Naive B cell (primary cell): ENCODE data around the gene BIN1. TPM values are rescaled to one million over a fixed set of nuclear protein-coding genes. Genes with fewer than 3 reads are reported as not detected.

Experiments
- ATAC-seq, 2 donors: fragments of 150-1000 bp; cut with Tn5 transposase; 2 replicates each; pipeline ENCODE4 v1.10.0; 2021; ENCODE audit warnings: low read depth in 2 of 2, mild to moderate bottlenecking in 2 of 2, moderate library complexity in 2 of 2
- DNase-seq: peaks from one replicate; pipeline ENCODE4 v3.0.0; 2022
- H3K27ac Mint-ChIP-seq, 6 donors: one replicate each; pipeline ENCODE4 v1.8.0; 2020 to 2022; ENCODE audit warnings: mild to moderate bottlenecking in 6 of 6, mixed read lengths in 6 of 6, moderate library complexity in 5 of 6, inconsistent platforms in 2 of 6
- H3K27me3 Mint-ChIP-seq, 3 donors: one replicate each; pipeline ENCODE4 v1.8.0; 2021 to 2022; ENCODE audit warnings: mixed read lengths in 3 of 3, mild to moderate bottlenecking in 1 of 3
- H3K36me3 Mint-ChIP-seq, 2 donors: one replicate each; pipeline ENCODE4 v1.8.0; 2020 to 2022; ENCODE audit warnings: mixed read lengths in 2 of 2, inconsistent platforms in 1 of 2, mild to moderate bottlenecking in 1 of 2
- H3K4me1 Mint-ChIP-seq, 3 donors: one replicate each; pipeline ENCODE4 v1.8.0; 2020 to 2022; ENCODE audit warnings: mixed read lengths in 3 of 3, inconsistent platforms in 1 of 3, mild to moderate bottlenecking in 1 of 3, moderate library complexity in 1 of 3
- H3K4me3 Mint-ChIP-seq, 8 donors: one replicate each; pipeline ENCODE4 v1.8.0; 2020 to 2022; ENCODE audit warnings: mild to moderate bottlenecking in 8 of 8, mixed read lengths in 8 of 8, moderate library complexity in 8 of 8, inconsistent platforms in 2 of 8
- H3K9me3 Mint-ChIP-seq, 7 donors: one replicate each; pipeline ENCODE4 v1.8.0; 2020 to 2022; ENCODE audit warnings: mixed read lengths in 7 of 7, mild to moderate bottlenecking in 5 of 7, inconsistent platforms in 2 of 7, moderate library complexity in 1 of 7
- polyA plus RNA-seq, 6 donors: library from polyadenylated mRNA; unstranded; fragments of 300-500 nt; fragmentation: Illumina TruSeq; gene quantifications; one replicate each; pipeline ENCODE4 v1.2.3, GENCODE V29; 2021; ENCODE audit warnings: low read depth in 6 of 6

The BIN1 gene
- polyA plus RNA-seq, result 100 to 1,000 TPM; 103 to 150 (median 124) TPM

GRCh38 chr2:127106991-127107621 lies at the start of gene BIN1:
TSS of gene BIN1 (minus strand) at chr2:127107154. CDS start at chr2:127106943, 211 bp downstream.
- Mint-ChIP-seq H3K4me3 (peak within 1 kb of the TSS; percentile 92 to 98 (median 95)), H3K27me3 (peaks cover 0 to 18% (median 12%) of the 10 kb centered on the region in 3 donors), H3K27ac (peak within 1 kb of the TSS in 4 of 6 donors; percentile 56 to 86 (median 70)), H3K36me3 (no peaks in the 10 kb centered on the region), H3K9me3 (no peaks in the 10 kb centered on the region), H3K4me1 (peaks cover 10 to 17% (median 10%) of the 10 kb centered on the region in 3 donors)
- peak; percentile 81 to 85 for ATAC-seq
- DNase-seq, result peak; percentile 66

- Mint-ChIP-seq H3K9me3 (peaks cover 0 to 12% (median 6%) of the 10 kb centered on the region in 7 donors), H3K27ac (no peak overlapping the region), H3K36me3 (no peaks in the 10 kb centered on the region), H3K4me1 (peaks cover 22 to 33% (median 29%) of the 10 kb centered on the region in 3 donors), H3K4me3 (no peak overlapping the region), H3K27me3 (no peaks in the 10 kb centered on the region)
- no peak for ATAC-seq
- DNase-seq, result no peak
Measured at GRCh38 chr2:127155947-127156346, 49.0 kb upstream of the BIN1 start.

GRCh38 chr2:127155028-127155581 lies 48.2 kb upstream of the BIN1 start:
- Mint-ChIP-seq H3K27ac (peak overlapping the region in 1 of 6 donors; percentile 43), H3K9me3 (peaks cover 0 to 17% (median 7%) of the 10 kb centered on the region in 7 donors), H3K27me3 (no peaks in the 10 kb centered on the region), H3K4me1 (peaks cover 19 to 29% (median 28%) of the 10 kb centered on the region in 3 donors), H3K36me3 (no peaks in the 10 kb centered on the region), H3K4me3 (no peak overlapping the region)
- ATAC-seq (no peak), DNase-seq (no peak)

- no peak for DNase-seq
- H3K36me3 Mint-ChIP-seq, result no peaks in the 10 kb centered on the region
- no peak for ATAC-seq
- H3K4me3 Mint-ChIP-seq, result no peak overlapping the region
- H3K9me3 Mint-ChIP-seq, result peaks cover 0 to 17% (median 7%) of the 10 kb centered on the region in 7 donors
- no peak overlapping the region for H3K27ac Mint-ChIP-seq
- H3K4me1 Mint-ChIP-seq, result peaks cover 19 to 25% (median 25%) of the 10 kb centered on the region in 3 donors
- no peaks in the 10 kb centered on the region for H3K27me3 Mint-ChIP-seq
Measured at GRCh38 chr2:127154396-127154795, 47.4 kb upstream of the BIN1 start.

- Mint-ChIP-seq H3K4me3 (no peak overlapping the region), H3K9me3 (peaks cover 0 to 17% (median 7%) of the 10 kb centered on the region in 7 donors), H3K27me3 (no peaks in the 10 kb centered on the region), H3K36me3 (no peaks in the 10 kb centered on the region), H3K4me1 (peaks cover 12 to 18% (median 18%) of the 10 kb centered on the region in 3 donors), H3K27ac (peak overlapping the region in 2 of 6 donors; percentile 80 to 88)
- ATAC-seq, result no peak
- no peak for DNase-seq
Measured at GRCh38 chr2:127153691-127154158, 46.8 kb upstream of the BIN1 start.

GRCh38 chr2:127150996-127151395 lies 44.0 kb upstream of the BIN1 start:
- Mint-ChIP-seq H3K4me3 (no peak overlapping the region), H3K27ac (no peak overlapping the region), H3K36me3 (no peaks in the 10 kb centered on the region), H3K9me3 (peaks cover 0 to 17% (median 7%) of the 10 kb centered on the region in 7 donors), H3K4me1 (no peaks in the 10 kb centered on the region), H3K27me3 (no peaks in the 10 kb centered on the region)
- DNase-seq (no peak), ATAC-seq (no peak)

GRCh38 chr2:127149384-127149783 lies 42.4 kb upstream of the BIN1 start:
- DNase-seq (no peak), ATAC-seq (no peak)
- Mint-ChIP-seq H3K4me1 (no peaks in the 10 kb centered on the region), H3K27ac (no peak overlapping the region), H3K4me3 (no peak overlapping the region), H3K9me3 (peaks cover 0 to 17% (median 7%) of the 10 kb centered on the region in 7 donors), H3K27me3 (no peaks in the 10 kb centered on the region), H3K36me3 (no peaks in the 10 kb centered on the region)

GRCh38 chr2:127146820-127147502 lies 40.0 kb upstream of the BIN1 start:
- no peak for ATAC-seq
- H3K4me1 Mint-ChIP-seq, result no peaks in the 10 kb centered on the region
- H3K27ac Mint-ChIP-seq, result no peak overlapping the region
- peaks cover 0 to 15% (median 7%) of the 10 kb centered on the region in 7 donors for H3K9me3 Mint-ChIP-seq
- DNase-seq, result no peak
- peak overlapping the region in 1 of 8 donors; percentile 3 for H3K4me3 Mint-ChIP-seq
- no peaks in the 10 kb centered on the region for H3K27me3 Mint-ChIP-seq
- no peaks in the 10 kb centered on the region for H3K36me3 Mint-ChIP-seq

GRCh38 chr2:127146071-127146725 lies 39.2 kb upstream of the BIN1 start:
- H3K9me3 Mint-ChIP-seq, result peaks cover 0 to 8% (median 4%) of the 10 kb centered on the region in 7 donors
- H3K4me1 Mint-ChIP-seq, result no peaks in the 10 kb centered on the region
- no peak overlapping the region for H3K4me3 Mint-ChIP-seq
- H3K27me3 Mint-ChIP-seq, result no peaks in the 10 kb centered on the region
- H3K36me3 Mint-ChIP-seq, result no peaks in the 10 kb centered on the region
- peak overlapping the region in 1 of 6 donors; percentile 33 for H3K27ac Mint-ChIP-seq
- no peak for DNase-seq
- ATAC-seq, result no peak

GRCh38 chr2:127145280-127145895 lies 38.4 kb upstream of the BIN1 start:
- H3K9me3 Mint-ChIP-seq, result peaks cover 0 to 2% (median 0%) of the 10 kb centered on the region in 7 donors
- H3K27ac Mint-ChIP-seq, result no peak overlapping the region
- H3K36me3 Mint-ChIP-seq, result no peaks in the 10 kb centered on the region
- ATAC-seq (no peak), DNase-seq (no peak)
- no peaks in the 10 kb centered on the region for H3K27me3 Mint-ChIP-seq
- peaks cover 0 to 4% (median 2%) of the 10 kb centered on the region in 3 donors for H3K4me1 Mint-ChIP-seq
- no peak overlapping the region for H3K4me3 Mint-ChIP-seq

GRCh38 chr2:127143841-127144782 lies 37.2 kb upstream of the BIN1 start:
- H3K27ac Mint-ChIP-seq, result no peak overlapping the region
- peaks cover 0 to 1% (median 0%) of the 10 kb centered on the region in 7 donors for H3K9me3 Mint-ChIP-seq
- no peaks in the 10 kb centered on the region for H3K36me3 Mint-ChIP-seq
- no peaks in the 10 kb centered on the region for H3K27me3 Mint-ChIP-seq
- ATAC-seq (no peak), DNase-seq (no peak)
- peaks cover 6 to 14% (median 12%) of the 10 kb centered on the region in 3 donors for H3K4me1 Mint-ChIP-seq
- H3K4me3 Mint-ChIP-seq, result no peak overlapping the region
